Measurements from ENCODE around the gene PTPRD.

The PTPRD gene

GRCh38 chr9:10534850-10535249 lies 78.0 kb downstream of the PTPRD start:
- no peak overlapping the region for H2AFZ ChIP-seq (ENCODE audit: low read length)
- H4K20me1 ChIP-seq (ENCODE audit: insufficient read depth, low read length, poor library complexity, severe bottlenecking), result no peaks in the 10 kb centered on the region
- no peak for TF ChIP-seq CTCF (conservative IDR thresholded peaks at IDR 0.05; ENCODE audit: low read length)
- no peak for TF ChIP-seq EZH2phosphoT487 (IDR thresholded peaks at IDR 0.05; ENCODE audit: borderline replicate concordance)
- H3K79me2 ChIP-seq (ENCODE audit: insufficient read depth, low read length), result no peaks in the 10 kb centered on the region
- no peaks in the 10 kb centered on the region for H3K27me3 ChIP-seq (ENCODE audit: insufficient read depth, low read length, poor library complexity, severe bottlenecking)
- H3K9me3 ChIP-seq (ENCODE audit: insufficient read depth, low read depth, low read length), result no peaks in the 10 kb centered on the region
- no peaks in the 10 kb centered on the region for H3K36me3 ChIP-seq (ENCODE audit: insufficient read depth, low read length)
- no peak overlapping the region for H3K4me3 ChIP-seq (ENCODE audit: low read length, poor library complexity, severe bottlenecking)
- no peaks in the 10 kb centered on the region for H3K4me1 ChIP-seq (ENCODE audit: insufficient read depth, low read length, poor library complexity, severe bottlenecking)
- H3K4me2 ChIP-seq (ENCODE audit: low read depth, low read length, poor library complexity, severe bottlenecking), result no peak overlapping the region
- no peaks in the 10 kb centered on the region for H3F3A ChIP-seq (ENCODE audit: low read depth)
- H3K9me2 ChIP-seq (replicated peaks; ENCODE audit: low read depth, low read length), result no peaks in the 10 kb centered on the region
- no peak overlapping the region for H3K9ac ChIP-seq (ENCODE audit: low read depth, low read length, poor library complexity, severe bottlenecking)

GRCh38 chr9:10525972-10526371 lies 86.8 kb downstream of the PTPRD start:
- TF ChIP-seq CTCF (conservative IDR thresholded peaks at IDR 0.05; ENCODE audit: low read length) (peak; percentile 43; the same call in 1 of the 2 replicates), EZH2phosphoT487 (IDR thresholded peaks at IDR 0.05; ENCODE audit: borderline replicate concordance) (no peak)
- no peaks in the 10 kb centered on the region for H3F3A ChIP-seq (ENCODE audit: low read depth)
- no peaks in the 10 kb centered on the region for H4K20me1 ChIP-seq (ENCODE audit: insufficient read depth, low read length, poor library complexity, severe bottlenecking)
- no peak overlapping the region for H3K4me3 ChIP-seq (ENCODE audit: low read length, poor library complexity, severe bottlenecking)
- H3K4me1 ChIP-seq (ENCODE audit: insufficient read depth, low read length, poor library complexity, severe bottlenecking), result no peaks in the 10 kb centered on the region
- no peak overlapping the region for H3K4me2 ChIP-seq (ENCODE audit: low read depth, low read length, poor library complexity, severe bottlenecking)
- H3K9me2 ChIP-seq (replicated peaks; ENCODE audit: low read depth, low read length), result no peaks in the 10 kb centered on the region
- no peaks in the 10 kb centered on the region for H3K27me3 ChIP-seq (ENCODE audit: insufficient read depth, low read length, poor library complexity, severe bottlenecking)
- no peaks in the 10 kb centered on the region for H3K79me2 ChIP-seq (ENCODE audit: insufficient read depth, low read length)
- H3K9ac ChIP-seq (ENCODE audit: low read depth, low read length, poor library complexity, severe bottlenecking), result no peak overlapping the region
- H2AFZ ChIP-seq (ENCODE audit: low read length), result no peak overlapping the region
- no peaks in the 10 kb centered on the region for H3K9me3 ChIP-seq (ENCODE audit: insufficient read depth, low read depth, low read length)
- H3K36me3 ChIP-seq (ENCODE audit: insufficient read depth, low read length), result no peaks in the 10 kb centered on the region

- Histone ChIP-seq H3K79me2 (ENCODE audit: insufficient read depth, low read length) (no peaks in the 10 kb centered on the region), H3K9me2 (replicated peaks; ENCODE audit: low read depth, low read length) (no peaks in the 10 kb centered on the region), H2AFZ (ENCODE audit: low read length) (no peak overlapping the region), H3K27me3 (ENCODE audit: insufficient read depth, low read length, poor library complexity, severe bottlenecking) (no peaks in the 10 kb centered on the region), H4K20me1 (ENCODE audit: insufficient read depth, low read length, poor library complexity, severe bottlenecking) (no peaks in the 10 kb centered on the region), H3K4me3 (ENCODE audit: low read length, poor library complexity, severe bottlenecking) (no peak overlapping the region), H3K9me3 (ENCODE audit: insufficient read depth, low read depth, low read length) (no peaks in the 10 kb centered on the region), H3K9ac (ENCODE audit: low read depth, low read length, poor library complexity, severe bottlenecking) (no peak overlapping the region), H3K36me3 (ENCODE audit: insufficient read depth, low read length) (no peaks in the 10 kb centered on the region), H3F3A (ENCODE audit: low read depth) (no peaks in the 10 kb centered on the region), H3K4me1 (ENCODE audit: insufficient read depth, low read length, poor library complexity, severe bottlenecking) (no peaks in the 10 kb centered on the region), H3K4me2 (ENCODE audit: low read depth, low read length, poor library complexity, severe bottlenecking) (no peak overlapping the region)
- TF ChIP-seq EZH2phosphoT487 (IDR thresholded peaks at IDR 0.05; ENCODE audit: borderline replicate concordance), result no peak
- no peak for TF ChIP-seq CTCF (conservative IDR thresholded peaks at IDR 0.05; ENCODE audit: low read length)
These were observed 89.6 kb downstream of the PTPRD start for GRCh38 chr9:10523164-10523563.

Data from Loucy (cell line).